EH (cell line): ENCODE measurements around the gene ITPKC.
"Not testable (repeated sequence)": the region's sequence is repeated elsewhere in the genome, so short reads cannot be mapped to it uniquely, and the experiment has no call there.

Source experiments
- DNase-seq: peaks from one replicate; pipeline ENCODE4 v3.0.0-alpha.2; 2015; ENCODE audit warnings: low read depth

The ITPKC gene

DNA sequence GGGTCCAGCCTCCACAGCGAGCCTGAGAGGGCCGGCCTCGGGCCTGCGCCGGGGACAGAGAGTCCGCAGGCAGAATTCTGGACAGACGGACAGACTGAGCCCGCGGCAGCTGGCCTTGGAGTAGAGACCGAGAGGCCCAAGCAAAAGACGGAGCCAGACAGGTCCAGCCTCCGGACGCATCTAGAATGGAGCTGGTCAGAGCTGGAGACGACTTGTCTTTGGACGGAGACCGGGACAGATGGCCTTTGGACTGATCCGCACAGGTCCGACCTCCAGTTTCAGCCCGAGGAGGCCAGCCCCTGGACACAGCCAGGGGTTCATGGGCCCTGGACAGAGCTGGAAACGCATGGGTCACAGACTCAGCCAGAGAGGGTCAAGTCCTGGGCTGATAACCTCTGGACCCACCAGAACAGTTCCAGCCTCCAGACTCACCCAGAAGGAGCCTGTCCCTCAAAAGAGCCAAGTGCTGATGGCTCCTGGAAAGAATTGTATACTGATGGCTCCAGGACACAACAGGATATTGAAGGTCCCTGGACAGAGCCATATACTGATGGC lies 490 bp downstream of the ITPKC start:
- DNase-seq, result no peak

DNA sequence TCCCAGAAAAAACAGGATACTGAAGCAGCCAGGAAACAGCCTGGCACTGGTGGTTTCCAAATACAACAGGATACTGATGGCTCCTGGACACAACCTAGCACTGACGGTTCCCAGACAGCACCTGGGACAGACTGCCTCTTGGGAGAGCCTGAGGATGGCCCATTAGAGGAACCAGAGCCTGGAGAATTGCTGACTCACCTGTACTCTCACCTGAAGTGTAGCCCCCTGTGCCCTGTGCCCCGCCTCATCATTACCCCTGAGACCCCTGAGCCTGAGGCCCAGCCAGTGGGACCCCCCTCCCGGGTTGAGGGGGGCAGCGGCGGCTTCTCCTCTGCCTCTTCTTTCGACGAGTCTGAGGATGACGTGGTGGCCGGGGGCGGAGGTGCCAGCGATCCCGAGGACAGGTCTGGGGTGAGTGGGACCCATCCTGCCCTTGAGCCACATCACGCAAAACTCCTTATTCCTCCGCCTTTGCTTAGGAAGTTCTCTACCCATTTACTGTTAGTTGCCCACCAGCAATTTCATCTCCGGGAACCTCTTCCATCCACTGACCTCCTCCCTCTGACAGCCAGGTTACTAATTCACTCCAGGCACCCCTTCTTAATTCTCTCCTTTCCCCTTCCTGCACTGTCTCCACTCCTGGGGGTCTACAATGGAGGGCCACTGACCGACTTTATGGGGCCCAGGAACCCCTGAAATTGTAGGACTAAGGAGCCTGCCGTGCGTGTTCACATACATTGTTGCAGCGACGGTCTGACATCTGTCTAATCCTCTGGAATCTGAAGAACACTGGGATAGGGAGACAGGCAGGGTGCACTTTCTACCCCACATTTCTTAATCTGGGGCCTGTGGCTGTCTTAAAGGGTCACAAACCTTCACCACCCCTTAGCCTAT lies 1.2 kb downstream of the ITPKC start:
- peak; percentile 27 for DNase-seq

DNA sequence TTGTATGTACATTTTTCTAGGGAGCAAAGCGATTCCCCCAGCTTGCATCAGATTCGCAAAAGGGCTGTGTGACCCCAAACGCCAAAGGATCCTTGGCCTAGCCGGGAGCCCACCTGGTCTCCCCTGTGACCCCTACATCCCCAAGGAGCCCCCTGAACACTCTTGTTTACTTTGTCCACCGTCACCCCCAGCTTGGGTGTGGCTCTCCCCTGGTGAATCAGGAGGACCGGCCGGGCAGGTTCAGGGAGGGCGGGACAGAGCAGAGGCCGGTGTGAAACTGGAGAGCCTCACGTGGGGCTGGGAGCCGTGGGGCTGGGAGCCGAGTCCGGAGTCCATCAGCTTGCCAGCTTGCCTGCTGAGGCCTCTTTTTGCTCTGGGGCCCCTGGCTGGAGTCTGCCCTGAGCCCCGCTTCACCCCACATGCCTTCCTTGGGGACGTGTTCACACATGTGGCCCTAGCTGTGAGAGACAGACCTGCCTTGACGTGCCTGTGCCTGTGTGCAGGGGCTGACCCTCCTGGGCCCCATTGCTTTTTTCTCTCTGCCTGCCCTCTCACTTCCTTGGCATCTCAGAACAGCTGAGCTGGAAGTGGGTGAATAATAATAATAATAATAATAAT lies 2.0 kb downstream of the ITPKC start:
- peak; percentile 45 for DNase-seq

DNA sequence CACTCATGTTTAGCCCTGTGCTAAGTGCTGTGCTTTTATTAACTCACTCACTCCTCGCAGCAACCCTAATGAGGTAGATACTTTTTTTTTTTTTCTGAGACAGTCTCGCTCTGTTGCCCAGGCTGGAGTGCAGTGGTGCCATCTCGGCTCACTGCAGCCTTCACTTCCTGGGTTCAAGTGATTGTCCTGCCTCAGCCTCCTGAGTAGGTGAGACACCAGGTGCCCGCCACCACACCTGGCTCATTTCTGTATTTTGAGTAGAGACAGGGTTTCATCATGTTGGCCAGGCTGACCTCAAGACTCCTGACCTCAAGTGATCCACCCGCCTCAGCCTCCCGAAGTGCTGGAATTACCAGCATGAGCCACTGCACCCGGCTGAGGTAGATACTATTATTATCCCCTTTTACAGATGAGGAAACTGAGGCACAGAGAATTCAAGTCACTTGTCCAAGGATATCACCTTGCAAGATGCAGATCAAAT lies 2.5 kb downstream of the ITPKC start:
- no peak for DNase-seq

GRCh38 chr19:40721140-40721486 lies 4.2 kb downstream of the ITPKC start:
- no peak for DNase-seq

DNA sequence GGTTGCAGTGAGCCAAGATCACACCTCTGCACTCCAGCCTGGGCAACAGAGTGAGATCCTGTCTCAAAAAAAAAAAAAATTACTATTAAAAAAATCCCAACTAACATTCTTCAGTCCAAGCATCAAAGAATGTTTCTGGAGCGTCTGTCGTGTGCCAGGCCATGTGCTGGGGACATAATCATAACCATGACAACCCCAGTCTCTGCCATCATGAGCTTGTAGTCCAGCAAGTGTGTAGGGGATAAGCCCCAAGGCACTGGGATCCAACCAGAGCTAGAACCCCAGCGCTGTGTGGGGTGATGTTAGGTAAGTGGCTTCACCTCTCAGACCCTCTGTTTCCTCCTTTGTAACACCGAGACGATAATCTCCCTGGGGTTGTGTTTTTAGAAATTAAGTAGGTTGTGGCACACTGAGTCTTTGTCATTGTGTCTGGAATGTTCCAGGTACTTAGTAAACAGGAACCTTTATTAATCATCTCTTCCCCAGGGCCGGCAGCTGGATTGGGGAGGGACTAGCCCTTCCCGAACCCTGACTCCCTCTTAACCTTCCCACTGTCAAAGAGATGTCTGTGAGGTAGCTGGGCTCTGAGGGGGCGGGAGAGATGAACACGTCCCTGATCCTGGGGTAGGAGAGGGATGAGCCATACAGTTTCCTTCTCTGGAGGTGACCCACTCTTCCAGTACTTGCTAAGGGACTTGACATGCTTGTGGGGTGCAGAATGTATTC lies 5.2 kb downstream of the ITPKC start:
- DNase-seq, result no peak

DNA sequence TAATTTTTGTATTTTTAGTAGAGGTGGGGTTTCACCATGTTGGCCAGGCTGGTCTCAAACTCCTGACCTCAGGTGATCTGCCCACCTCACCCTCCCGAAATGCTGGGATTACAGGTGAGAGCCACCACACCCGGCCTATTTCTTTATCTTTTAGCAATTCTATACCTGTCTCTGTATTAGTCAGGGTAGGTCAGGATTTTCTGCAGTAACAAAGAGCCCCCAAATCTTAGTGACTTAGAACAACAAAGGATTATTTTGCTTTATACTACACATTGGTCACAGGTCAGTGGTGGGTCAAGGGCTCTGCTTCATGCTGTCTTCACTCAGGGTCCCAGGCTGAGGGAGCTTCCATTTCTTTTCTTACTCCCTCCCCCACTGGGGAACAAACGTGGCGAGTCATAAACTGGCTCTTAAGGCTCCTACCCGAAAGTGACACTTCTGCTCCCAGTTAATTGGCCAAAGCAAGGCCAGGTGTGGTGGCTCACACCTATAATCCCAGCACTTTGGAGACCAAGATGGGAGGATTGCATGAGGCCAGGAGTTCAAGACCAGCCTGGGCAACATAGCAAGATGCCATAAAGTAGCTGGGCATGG lies 6.8 kb downstream of the ITPKC start:
- no peak for DNase-seq

GRCh38 chr19:40724315-40724714 lies 7.4 kb downstream of the ITPKC start:
- DNase-seq, result no peak

DNA sequence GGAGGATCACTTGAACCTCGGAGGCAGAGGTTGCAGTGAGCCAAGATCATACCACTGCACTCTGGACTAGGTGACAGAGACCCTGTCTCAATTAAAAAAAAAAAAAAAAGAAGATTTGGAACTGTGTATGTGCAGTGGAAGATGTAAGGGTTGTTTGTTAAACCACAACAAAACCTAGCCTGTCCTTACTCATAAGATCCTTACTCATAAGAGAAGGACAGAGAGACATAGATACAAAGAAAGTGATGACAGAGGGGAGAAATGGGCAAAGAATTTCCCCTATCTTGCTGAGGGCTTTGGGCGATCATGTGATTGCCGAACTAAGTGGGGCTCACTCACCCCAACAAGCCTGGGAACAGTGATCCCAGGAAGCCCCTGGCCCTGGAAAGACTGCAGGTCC lies 7.9 kb downstream of the ITPKC start:
- DNase-seq, result no peak

- DNase-seq, result no peak
Observed at GRCh38 chr19:40726279-40726678, 9.4 kb downstream of the ITPKC start.

- DNase-seq, result not testable (repeated sequence)
Observed at GRCh38 chr19:40730065-40730464, 13.2 kb downstream of the ITPKC start.

DNA sequence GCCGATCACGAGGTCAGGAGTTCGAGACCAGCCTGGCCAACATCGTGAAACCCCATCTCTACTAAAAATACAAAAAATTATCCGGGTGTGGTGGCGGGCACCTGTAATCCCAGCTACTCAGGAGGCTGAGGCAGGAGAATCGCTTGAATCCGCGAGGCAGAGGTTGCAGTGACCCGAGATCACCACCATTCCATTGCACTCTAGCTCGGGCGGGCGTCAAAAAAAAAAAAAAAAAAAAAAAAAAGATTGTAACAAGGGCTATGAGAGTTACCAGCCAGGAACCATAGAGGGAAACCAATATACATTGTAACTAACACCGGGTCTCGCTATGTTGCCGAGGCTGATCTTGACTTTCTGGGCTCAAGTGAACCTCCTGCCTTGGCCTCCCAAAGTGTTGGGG lies 15.4 kb downstream of the ITPKC start:
- not testable (repeated sequence) for DNase-seq

GRCh38 chr19:40733149-40733548 lies 16.2 kb downstream of the ITPKC start:
- DNase-seq, result no peak

DNA sequence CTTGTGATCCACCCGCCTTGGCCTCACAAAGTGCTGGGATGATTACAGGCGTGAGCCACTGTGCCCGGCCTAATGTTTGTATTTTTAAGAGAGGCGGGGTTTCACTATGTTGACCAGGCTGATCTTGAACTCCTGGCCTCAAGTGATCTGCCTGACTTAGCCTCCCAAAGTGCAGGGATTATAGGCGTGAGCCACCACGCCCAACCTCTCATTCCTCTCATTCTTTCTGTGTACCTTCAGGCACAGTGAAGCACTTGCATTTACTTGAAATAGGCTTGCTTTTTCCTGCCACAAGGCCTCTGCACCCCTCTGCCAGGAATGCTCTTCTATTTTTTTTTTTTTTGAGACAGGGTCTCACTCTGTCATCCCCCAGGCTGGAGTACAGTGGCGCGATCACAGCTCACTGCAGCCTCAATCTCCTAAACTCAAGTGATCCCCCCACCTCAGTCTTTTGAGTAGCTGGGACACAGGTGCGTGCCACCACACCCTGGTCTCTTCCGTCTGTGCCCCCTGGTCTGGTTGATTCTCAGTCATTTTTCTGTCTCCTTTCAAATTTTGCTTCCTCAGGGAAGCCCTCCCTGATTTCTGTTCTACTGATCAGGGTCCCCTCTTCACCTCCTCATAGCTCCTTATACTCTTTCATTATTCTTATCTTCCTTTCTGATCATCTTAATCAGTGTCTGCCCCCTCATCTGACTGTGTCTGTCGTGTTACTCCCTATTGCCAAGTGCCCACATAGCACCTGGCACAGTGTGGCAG lies 18.3 kb downstream of the ITPKC start:
- DNase-seq, result no peak

DNA sequence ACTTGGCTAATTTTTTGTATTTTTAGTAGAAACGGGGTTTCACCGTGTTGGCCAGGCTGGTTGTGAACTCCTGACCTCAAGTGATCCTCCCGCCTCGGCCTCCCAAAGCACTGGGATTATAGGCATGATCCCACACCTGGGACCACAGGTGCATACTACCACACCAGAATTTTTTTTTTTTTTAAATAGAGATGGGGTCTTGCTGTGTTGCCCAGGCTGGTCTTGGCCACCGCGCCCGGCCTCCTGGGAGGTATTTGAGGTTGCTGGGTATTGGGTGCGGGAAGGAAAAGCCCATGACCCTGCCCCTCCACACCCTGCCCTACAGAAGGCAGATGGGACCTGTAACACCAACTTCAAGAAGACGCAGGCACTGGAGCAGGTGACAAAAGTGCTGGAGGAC lies 19.7 kb downstream of the ITPKC start:
- no peak for DNase-seq

GRCh38 chr19:40737102-40737644 lies 20.3 kb downstream of the ITPKC start:
- DNase-seq, result no peak

GRCh38 chr19:40739030-40739839 lies 22.3 kb downstream of the ITPKC start:
- DNase-seq, result no peak

- no peak for DNase-seq
Observed at GRCh38 chr19:40739871-40740703, 23.2 kb downstream of the ITPKC start.

DNA sequence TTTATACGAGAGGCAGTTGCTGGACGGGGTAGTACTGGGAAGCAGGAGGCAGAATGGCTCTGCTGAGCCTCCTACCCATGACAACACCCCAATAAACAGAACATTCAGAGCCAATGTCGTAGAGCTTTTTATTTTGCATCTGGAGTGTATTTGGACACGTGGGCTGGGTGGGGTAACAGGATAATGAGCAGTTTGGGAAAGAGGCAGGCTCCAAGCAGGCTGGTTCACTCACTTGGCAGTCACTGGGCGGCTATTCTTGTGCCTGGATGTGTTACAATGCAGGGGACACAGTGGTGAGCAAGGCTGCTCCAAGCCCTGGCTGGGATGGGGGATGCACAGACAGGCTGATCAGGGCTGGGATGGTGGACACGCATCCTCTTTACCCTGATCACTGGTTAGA lies 23.8 kb downstream of the ITPKC start:
- peak; percentile 32 for DNase-seq
